Measurements from ENCODE around the gene SYNCRIP. TPM values are rescaled to one million over a fixed set of nuclear protein-coding genes. Genes with fewer than 3 reads are reported as not detected.

The SYNCRIP gene
- total and polyA plus RNA-seq, 2 of the 13 experiments (the other 11 are each of a cell fraction or from before 2014, with no cell fraction given), result 8.1 to 112 TPM

GRCh38 chr6:85642774-85643536 is at the start of gene SYNCRIP (continued):
- TF ChIP-seq ZNF770 (CRISPR knock-in tag; IDR thresholded peaks at IDR 0.05) (no peak), SCMH1 (CRISPR knock-in tag; IDR thresholded peaks at IDR 0.05; ENCODE audit: borderline replicate concordance) (no peak), MBD4 (IDR thresholded peaks at IDR 0.05; ENCODE audit: borderline replicate concordance, low read length) (no peak), AHDC1 (CRISPR knock-in tag; IDR thresholded peaks at IDR 0.05; ENCODE audit: borderline replicate concordance) (0 out of 2 replicates have a peak, but pooled peaks have one; percentile 28), ZNF333 (CRISPR knock-in tag; IDR thresholded peaks at IDR 0.05; ENCODE audit: borderline replicate concordance) (peak; percentile 76; the same call in 1 of the 2 replicates), DBP (CRISPR knock-in tag; IDR thresholded peaks at IDR 0.05; ENCODE audit: not compliant biosample characterization) (no peak), ZNF10 (CRISPR knock-in tag; IDR thresholded peaks at IDR 0.05; ENCODE audit: borderline replicate concordance, low read depth) (no peak), MTF2 (CRISPR knock-in tag; IDR thresholded peaks at IDR 0.05; ENCODE audit: borderline replicate concordance) (no peak), ZNF562 (CRISPR knock-in tag; IDR thresholded peaks at IDR 0.05; ENCODE audit: borderline replicate concordance) (no peak), BRD4 (CRISPR knock-in tag; IDR thresholded peaks at IDR 0.05) (no peak), MED13 (CRISPR knock-in tag; IDR thresholded peaks at IDR 0.05) (no peak; the same call in 1 of the 2 replicates), CSRNP2 (CRISPR knock-in tag; conservative IDR thresholded peaks at IDR 0.05; ENCODE audit: low read depth) (0 out of 2 replicates have a peak, but pooled peaks have one; percentile 36), ZNF275 (CRISPR knock-in tag; IDR thresholded peaks at IDR 0.05; ENCODE audit: borderline replicate concordance) (peak; percentile 27; the same call in 1 of the 2 replicates), KDM5A (IDR thresholded peaks at IDR 0.05; ENCODE audit: borderline replicate concordance, low read length) (peak; percentile 67; the same call in 1 of the 2 replicates), ZNF24 (IDR thresholded peaks at IDR 0.05) (no peak), AGO2 (optimal IDR thresholded peaks at IDR 0.05; ENCODE audit: low read depth, low read length) (peak; percentile 81)

Measured in HepG2 (cell line).